ENCODE results near the gene PLEKHG3. TPM values are rescaled to one million over a fixed set of nuclear protein-coding genes. Genes with fewer than 3 reads are reported as not detected.

PLEKHG3 gene
- polyA plus RNA-seq, 3 donors, result 6.3 to 21.6 (median 13.0) TPM

- Histone ChIP-seq H3K27me3 (ENCODE audit: control insufficient read depth in 2 of 2, insufficient read depth in 2 of 2, low read length in 2 of 2) (no peaks in the 10 kb centered on the region), H3K36me3 (replicated peaks in 1 of 2; ENCODE audit: control insufficient read depth in 1 of 2, insufficient read depth in 2 of 2, low read length in 2 of 2) (peaks cover 7 to 21% of the 10 kb centered on the region in 2 donors), H3K79me2 (ENCODE audit: insufficient read depth, low read length) (no peaks in the 10 kb centered on the region), H3K4me3 (replicated peaks in 1 of 3; ENCODE audit: low read depth in 2 of 3, low read length in 3 of 3) (no peak overlapping the region), H3K9me3 (replicated peaks in 1 of 2; ENCODE audit: control insufficient read depth in 1 of 2, insufficient read depth in 1 of 2, low read length in 2 of 2) (peaks cover 0 to 3% of the 10 kb centered on the region in 2 donors), H3K4me1 (ENCODE audit: control insufficient read depth in 1 of 2, insufficient read depth in 2 of 2, low read length in 2 of 2) (no peaks in the 10 kb centered on the region), H3K9ac (ENCODE audit: insufficient read depth, low read length, poor library complexity, severe bottlenecking) (no peak overlapping the region), H3K27ac (ENCODE audit: low read depth in 1 of 2, low read length in 2 of 2) (no peak overlapping the region), H2AFZ (ENCODE audit: insufficient read depth, low read depth, low read length, poor library complexity, severe bottlenecking) (no peak overlapping the region), H3K4me2 (replicated peaks; ENCODE audit: extremely low read depth, low read length, poor library complexity, severe bottlenecking) (no peak overlapping the region), H4K20me1 (ENCODE audit: insufficient read depth, low read length) (peaks cover 3% of the 10 kb centered on the region)
- WGBS (ENCODE audit: insufficient coverage), result 98% methylated on average over 41 of the region's 51 CpGs
- TF ChIP-seq CTCF (IDR thresholded peaks at IDR 0.05), result no peak
- H3K4me3 Mint-ChIP-seq, result no peak overlapping the region
- H3K9me3 Mint-ChIP-seq, result peaks cover 0 to 9% (median 3%) of the 10 kb centered on the region in 7 donors
- H3K27ac Mint-ChIP-seq, result no peak overlapping the region
- DNase-seq, result no peak
- H3K27me3 Mint-ChIP-seq (ENCODE audit: low read depth in 3 of 3), result peaks cover 3 to 5% (median 4%) of the 10 kb centered on the region in 3 donors
- intact Hi-C loops (cut with micrococcal nuclease), result no loop called here
- peaks cover 25 to 49% of the 10 kb centered on the region in 2 donors for H3K36me3 Mint-ChIP-seq
- H3K4me1 Mint-ChIP-seq, result peaks cover 2% of the 10 kb centered on the region
Measured at GRCh38 chr14:64748995-64749714, 44.9 kb downstream of the PLEKHG3 start.

GRCh38 chr14:64752909-64753308 lies 48.7 kb downstream of the PLEKHG3 start:
- no peak overlapping the region for H3K9ac ChIP-seq (ENCODE audit: insufficient read depth, low read length, poor library complexity, severe bottlenecking)
- WGBS (ENCODE audit: insufficient coverage), result 100% methylated on average over 3 of the region's 6 CpGs
- H3K79me2 ChIP-seq (ENCODE audit: insufficient read depth, low read length), result no peaks in the 10 kb centered on the region
- DNase-seq, result no peak
- no peak overlapping the region for H3K4me3 Mint-ChIP-seq
- H3K4me3 ChIP-seq (replicated peaks in 1 of 3; ENCODE audit: low read depth in 2 of 3, low read length in 3 of 3), result no peak overlapping the region
- H4K20me1 ChIP-seq (ENCODE audit: insufficient read depth, low read length), result no peaks in the 10 kb centered on the region
- no peaks in the 10 kb centered on the region for H3K4me1 ChIP-seq (ENCODE audit: control insufficient read depth in 1 of 2, insufficient read depth in 2 of 2, low read length in 2 of 2)
- peaks cover 2% of the 10 kb centered on the region for H3K4me1 Mint-ChIP-seq
- no peaks in the 10 kb centered on the region for H3K27me3 ChIP-seq (ENCODE audit: control insufficient read depth in 2 of 2, insufficient read depth in 2 of 2, low read length in 2 of 2)
- no peak for TF ChIP-seq CTCF (IDR thresholded peaks at IDR 0.05)
- no peak overlapping the region for H3K27ac ChIP-seq (ENCODE audit: low read depth in 1 of 2, low read length in 2 of 2)
- no peak overlapping the region for H3K27ac Mint-ChIP-seq
- H3K36me3 ChIP-seq (replicated peaks in 1 of 2; ENCODE audit: control insufficient read depth in 1 of 2, insufficient read depth in 2 of 2, low read length in 2 of 2), result no peaks in the 10 kb centered on the region
- H3K27me3 Mint-ChIP-seq (ENCODE audit: low read depth in 3 of 3), result peaks cover 5 to 9% (median 8%) of the 10 kb centered on the region in 3 donors
- no peak overlapping the region for H2AFZ ChIP-seq (ENCODE audit: insufficient read depth, low read depth, low read length, poor library complexity, severe bottlenecking)
- H3K9me3 ChIP-seq (replicated peaks in 1 of 2; ENCODE audit: control insufficient read depth in 1 of 2, insufficient read depth in 1 of 2, low read length in 2 of 2), result peaks cover 0 to 3% of the 10 kb centered on the region in 2 donors
- intact Hi-C loops (cut with micrococcal nuclease), result no loop called here
- peaks cover 0 to 9% (median 0%) of the 10 kb centered on the region in 7 donors for H3K9me3 Mint-ChIP-seq
- H3K36me3 Mint-ChIP-seq, result peaks cover 1 to 12% of the 10 kb centered on the region in 2 donors
- no peak overlapping the region for H3K4me2 ChIP-seq (replicated peaks; ENCODE audit: extremely low read depth, low read length, poor library complexity, severe bottlenecking)

Data from CD14-positive monocyte (primary cell).